PC-3 (cell line): ENCODE measurements around the gene RAB11A.

ENCODE experiments used
- EZH2phosphoT487 ChIP-seq: fragments of 300-600 bp; sonication (generic); IDR thresholded peaks from 2 replicates; pipeline ENCODE4 v1.6.1; 2018; ENCODE audit warnings: mild to moderate bottlenecking, antibody characterized with exemption, low read length, borderline replicate concordance
- TF ChIP-seq, protein P1 (sequence below): fragments of 300-600 bp; sonication (generic); conservative IDR thresholded peaks from 2 replicates; pipeline ENCODE4 v1.5.1; 2017; ENCODE audit warnings: antibody characterized with exemption, low read depth, mild to moderate bottlenecking, low read length

DNA sequence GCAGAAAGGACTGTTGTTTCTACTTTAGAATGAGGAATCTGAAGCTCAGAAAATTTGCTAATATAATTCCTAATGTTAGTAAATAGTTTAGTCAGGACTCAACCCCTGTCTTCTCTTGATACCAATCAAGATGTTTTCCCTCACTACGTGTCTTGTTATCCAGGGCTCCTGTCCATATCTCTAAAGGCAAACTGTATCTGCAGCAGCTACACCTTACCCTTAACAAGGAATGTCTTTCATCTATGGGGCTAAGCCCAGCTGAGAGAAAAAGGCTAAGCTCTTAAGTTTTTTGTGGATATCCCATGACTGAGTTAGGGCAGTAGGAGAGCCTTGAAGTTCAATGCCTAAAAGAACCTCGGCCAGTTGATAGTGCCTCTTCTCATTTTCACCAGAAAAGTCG is 32.5 kb downstream of the RAB11A start:
- TF ChIP-seq, protein P1, sequence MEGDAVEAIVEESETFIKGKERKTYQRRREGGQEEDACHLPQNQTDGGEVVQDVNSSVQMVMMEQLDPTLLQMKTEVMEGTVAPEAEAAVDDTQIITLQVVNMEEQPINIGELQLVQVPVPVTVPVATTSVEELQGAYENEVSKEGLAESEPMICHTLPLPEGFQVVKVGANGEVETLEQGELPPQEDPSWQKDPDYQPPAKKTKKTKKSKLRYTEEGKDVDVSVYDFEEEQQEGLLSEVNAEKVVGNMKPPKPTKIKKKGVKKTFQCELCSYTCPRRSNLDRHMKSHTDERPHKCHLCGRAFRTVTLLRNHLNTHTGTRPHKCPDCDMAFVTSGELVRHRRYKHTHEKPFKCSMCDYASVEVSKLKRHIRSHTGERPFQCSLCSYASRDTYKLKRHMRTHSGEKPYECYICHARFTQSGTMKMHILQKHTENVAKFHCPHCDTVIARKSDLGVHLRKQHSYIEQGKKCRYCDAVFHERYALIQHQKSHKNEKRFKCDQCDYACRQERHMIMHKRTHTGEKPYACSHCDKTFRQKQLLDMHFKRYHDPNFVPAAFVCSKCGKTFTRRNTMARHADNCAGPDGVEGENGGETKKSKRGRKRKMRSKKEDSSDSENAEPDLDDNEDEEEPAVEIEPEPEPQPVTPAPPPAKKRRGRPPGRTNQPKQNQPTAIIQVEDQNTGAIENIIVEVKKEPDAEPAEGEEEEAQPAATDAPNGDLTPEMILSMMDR = no peak
- no peak for TF ChIP-seq EZH2phosphoT487
